RWPE1 (cell line): ENCODE data around the gene LIMS2.

ENCODE experiments used
- CTCF ChIA-PET: fragments of 350-600 bp; sonication (Branson Sonifier 250); formaldehyde crosslinking; extraction: SDS; loops from one replicate; lab custom pipeline; 2021; lab: Yijun Ruan, JAX
- POLR2A ChIA-PET: fragments of 400-600 bp; formaldehyde crosslinking; extraction: SDS; loops from one replicate; lab custom pipeline; 2020; ENCODE audit warnings: antibody characterized with exemption; ENCODE audit not compliant: low non-redundant PET; lab: Yijun Ruan, JAX
- DNase-seq: peaks from one replicate; pipeline ENCODE4 v3.0.0; 2012; ENCODE audit warnings: low spot score
- H3K27ac ChIP-seq: fragments of 450-650 bp; 2 replicates; pipeline ENCODE4 v1.5.1; 2017
- CTCF ChIP-seq: fragments of 450-650 bp; conservative IDR thresholded peaks from 2 replicates; pipeline ENCODE4 v1.5.1; 2017; ENCODE audit warnings: low read depth, mild to moderate bottlenecking

LIMS2 gene

GRCh38 chr2:127664065-127664894, 11.1 kb downstream of the LIMS2 start:
- no peak for TF ChIP-seq CTCF
- no peak for DNase-seq
- POLR2A ChIA-PET: no interaction called here
- CTCF ChIA-PET: interaction anchor here (0.6 kb wide), 1 partner anchor 23 kb away, joined by 3 read pairs; no protein-coding TSS in a partner anchor
- H3K27ac ChIP-seq: no peak overlapping the region

- no peak overlapping the region for H3K27ac ChIP-seq
- POLR2A ChIA-PET: no interaction called here
- DNase-seq: no peak
- no peak for TF ChIP-seq CTCF
- CTCF ChIA-PET: interaction anchor here (0.5 to 0.6 kb wide), 3 partner anchors 22 to 253 kb away, joined by 3 to 4 read pairs (median 3); no protein-coding TSS in a partner anchor
Measured at GRCh38 chr2:127663566-127664064, 11.7 kb downstream of the LIMS2 start.

GRCh38 chr2:127662937-127663565, 12.3 kb downstream of the LIMS2 start:
- POLR2A ChIA-PET: no interaction called here
- TF ChIP-seq CTCF: no peak
- no peak overlapping the region for H3K27ac ChIP-seq
- no peak for DNase-seq
- CTCF ChIA-PET: interaction anchor here (0.5 to 0.7 kb wide), 3 partner anchors 165 to 461 kb away, joined by 3 to 4 read pairs (median 3); no protein-coding TSS in a partner anchor

GRCh38 chr2:127661949-127662510, 13.3 kb downstream of the LIMS2 start:
- no peak for DNase-seq
- CTCF ChIA-PET: interaction anchor here (0.7 to 1.4 kb wide), 2 partner anchors 12 to 460 kb away, joined by 3 to 5 read pairs; no protein-coding TSS in a partner anchor
- no peak for TF ChIP-seq CTCF
- POLR2A ChIA-PET: no interaction called here
- H3K27ac ChIP-seq: no peak overlapping the region

- CTCF ChIA-PET: interaction anchor here (1.4 kb wide), 1 partner anchor 11 kb away, joined by 5 read pairs; no protein-coding TSS in a partner anchor
- no peak for DNase-seq
- no peak overlapping the region for H3K27ac ChIP-seq
- POLR2A ChIA-PET: no interaction called here
- TF ChIP-seq CTCF: no peak
Measured at GRCh38 chr2:127661072-127661649, 14.2 kb downstream of the LIMS2 start.

- ChIA-PET CTCF (interaction anchor here (1.2 kb wide), 1 partner anchor 10 kb away, joined by 5 read pairs; no protein-coding TSS in a partner anchor), POLR2A (no interaction called here)
- DNase-seq: no peak
- TF ChIP-seq CTCF: no peak
- no peak overlapping the region for H3K27ac ChIP-seq
Measured at GRCh38 chr2:127660291-127660578, 15.1 kb downstream of the LIMS2 start.
